GM23338 (cell line): ENCODE data around the gene HIPK1. TPM values are rescaled to one million over a fixed set of nuclear protein-coding genes. Genes with fewer than 3 reads are reported as not detected.

Experiments used
- ATAC-seq: fragments of 200-7000 bp; cut with Tn5 transposase; 3 replicates; pipeline ENCODE4 v1.9.1; 2020
- DNase-seq: peaks from one replicate; pipeline ENCODE4 v3.0.0-alpha.2; 2015; ENCODE audit warnings: low spot score
- H2AFZ ChIP-seq: fragments of 200-600 bp; sonication (generic); 2 replicates; pipeline ENCODE4 v1.8.0; 2016; ENCODE audit warnings: antibody characterized with exemption, mild to moderate bottlenecking, moderate library complexity
- H3F3A ChIP-seq: fragments of 200-600 bp; sonication (generic); replicated peaks from 2 replicates; pipeline ENCODE4 v1.8.0; 2017; ENCODE audit warnings: antibody characterized with exemption, mixed run types, low read depth
- H3K27ac ChIP-seq: fragments of 200-600 bp; sonication (generic); 2 replicates; pipeline ENCODE4 v1.6.1; 2016; ENCODE audit warnings: low read depth
- H3K27me3 ChIP-seq: fragments of 200-600 bp; sonication (generic); 2 replicates; pipeline ENCODE4 v1.8.0; 2016; ENCODE audit warnings: mild to moderate bottlenecking, mixed run types, moderate library complexity; ENCODE audit not compliant: insufficient read depth
- H3K36me3 ChIP-seq: fragments of 200-600 bp; sonication (generic); 2 replicates; pipeline ENCODE4 v1.8.0; 2016; ENCODE audit warnings: mild to moderate bottlenecking; ENCODE audit not compliant: insufficient read depth
- H3K4me1 ChIP-seq: fragments of 200-600 bp; sonication (generic); 2 replicates; pipeline ENCODE4 v1.8.0; 2016; ENCODE audit warnings: mild to moderate bottlenecking, moderate library complexity; ENCODE audit not compliant: insufficient read depth
- H3K4me2 ChIP-seq: fragments of 200-600 bp; sonication (generic); 2 replicates; pipeline ENCODE4 v1.7.1; 2017; ENCODE audit warnings: mixed run types
- H3K4me3 ChIP-seq: fragments of 200-600 bp; sonication (generic); 2 replicates; pipeline ENCODE4 v1.6.1; 2016; ENCODE audit warnings: mixed run types
- H3K79me2 ChIP-seq: fragments of 200-600 bp; sonication (generic); replicated peaks from 2 replicates; pipeline ENCODE4 v1.8.0; 2017; ENCODE audit warnings: mild to moderate bottlenecking; ENCODE audit not compliant: insufficient read depth
- H3K9me2 ChIP-seq: fragments of 200-600 bp; sonication (generic); 2 replicates; pipeline ENCODE4 v1.8.0; 2017; ENCODE audit not compliant: insufficient read depth
- H4K20me1 ChIP-seq: fragments of 200-600 bp; sonication (generic); replicated peaks from 2 replicates; pipeline ENCODE4 v1.8.0; 2017; ENCODE audit warnings: mild to moderate bottlenecking; ENCODE audit not compliant: insufficient read depth
- H3K27ac Mint-ChIP-seq: 2 replicates; pipeline ENCODE4 v1.8.0; 2020; ENCODE audit warnings: inconsistent platforms, mild to moderate bottlenecking, moderate library complexity, mixed read lengths
- H3K27me3 Mint-ChIP-seq: 3 replicates; pipeline ENCODE4 v1.8.0; 2022; ENCODE audit warnings: low read depth, mild to moderate bottlenecking, moderate library complexity, mixed read lengths, inconsistent platforms; ENCODE audit not compliant: insufficient read depth, poor library complexity
- H3K36me3 Mint-ChIP-seq: 3 replicates; pipeline ENCODE4 v1.8.0; 2021; ENCODE audit warnings: low read depth, mild to moderate bottlenecking, inconsistent platforms, moderate library complexity, mixed read lengths
- H3K4me1 Mint-ChIP-seq: 3 replicates; pipeline ENCODE4 v1.8.0; 2020; ENCODE audit warnings: mild to moderate bottlenecking, inconsistent platforms, mixed read lengths
- H3K4me3 Mint-ChIP-seq: 3 replicates; pipeline ENCODE4 v1.8.0; 2021; ENCODE audit warnings: moderate library complexity, mild to moderate bottlenecking, inconsistent platforms, mixed read lengths
- H3K9me3 Mint-ChIP-seq: 3 replicates; pipeline ENCODE4 v1.8.0; 2020; ENCODE audit warnings: moderate library complexity, mild to moderate bottlenecking, inconsistent platforms, mixed read lengths
- CREB1 ChIP-seq: fragments of 250-450 bp; sonication (Bioruptor Pico); IDR thresholded peaks from 2 replicates; pipeline ENCODE4 v1.5.0; 2020; ENCODE audit warnings: low read depth, mild to moderate bottlenecking, moderate library complexity
- EZH2phosphoT487 ChIP-seq: fragments of 200-600 bp; sonication (generic); IDR thresholded peaks from one replicate; pipeline ENCODE4 v1.8.1; 2018; ENCODE audit warnings: antibody characterized with exemption; ENCODE audit not compliant: unreplicated experiment
- JUNB ChIP-seq: IDR thresholded peaks from one replicate; pipeline ENCODE4 v1.6.1; 2016; ENCODE audit warnings: antibody characterized with exemption; ENCODE audit not compliant: unreplicated experiment
- NANOG ChIP-seq: IDR thresholded peaks from 2 replicates; pipeline ENCODE4 v1.6.1; 2016; ENCODE audit warnings: antibody characterized with exemption, borderline replicate concordance
- POLR2AphosphoS5 ChIP-seq: IDR thresholded peaks from 2 replicates; pipeline ENCODE4 v1.6.1; 2016; ENCODE audit warnings: antibody characterized with exemption, low read depth
- REST ChIP-seq: IDR thresholded peaks from one replicate; pipeline ENCODE4 v1.6.1; 2018; ENCODE audit warnings: antibody characterized with exemption; ENCODE audit not compliant: unreplicated experiment
- STAT1 ChIP-seq: IDR thresholded peaks from one replicate; pipeline ENCODE4 v1.6.1; 2016; ENCODE audit warnings: antibody characterized with exemption; ENCODE audit not compliant: unreplicated experiment
- ZNF114 ChIP-seq: fragments of 250-450 bp; sonication (Bioruptor Pico); IDR thresholded peaks from 2 replicates; pipeline ENCODE4 v1.5.0; 2020; ENCODE audit warnings: mild to moderate bottlenecking, moderate library complexity
- ZNF331 ChIP-seq: fragments of 250-450 bp; sonication (Bioruptor Pico); IDR thresholded peaks from 2 replicates; pipeline ENCODE4 v1.5.0; 2020; ENCODE audit warnings: low read depth, mild to moderate bottlenecking, moderate library complexity
- polyA plus RNA-seq: library from polyadenylated mRNA; unstranded; fragments of >200 nt; fragmentation: Nextera tagmentation; extraction: Ambion mirVana; gene quantifications from 2 replicates; pipeline ENCODE4 v1.2.1, GENCODE V29; 2016
- total RNA-seq: library from RNA; depleted of rRNA; stranded (reverse); fragments of >200 nt; shearing (Covaris generic); gene quantifications from 2 replicates; pipeline ENCODE4 v1.2.3, GENCODE V29; 2014
- TF ChIP-seq, protein P1 (sequence below): IDR thresholded peaks from 2 replicates; pipeline ENCODE4 v1.6.1; 2016; ENCODE audit warnings: antibody characterized with exemption
- TF ChIP-seq, protein P2 (sequence below): fragments of 250-450 bp; sonication (Bioruptor Pico); IDR thresholded peaks from 2 replicates; pipeline ENCODE4 v1.5.0; 2020; ENCODE audit warnings: mild to moderate bottlenecking, moderate library complexity
- TF ChIP-seq, protein P3 (sequence below), 2 experiments: fragments of 200-600 bp in 1 of 2; sonication (generic) in 1 of 2; conservative IDR thresholded peaks; 2 replicates each; pipeline versions ENCODE4 v1.5.1 to v1.6.1; 2016 to 2017; ENCODE audit warnings: antibody characterized with exemption in 2 of 2, low read depth in 2 of 2, mild to moderate bottlenecking in 2 of 2, moderate library complexity in 1 of 2

HIPK1 gene
- total and polyA plus RNA-seq, 2 experiments from 2014 or later, result 14.3 to 47.5 TPM

DNA sequence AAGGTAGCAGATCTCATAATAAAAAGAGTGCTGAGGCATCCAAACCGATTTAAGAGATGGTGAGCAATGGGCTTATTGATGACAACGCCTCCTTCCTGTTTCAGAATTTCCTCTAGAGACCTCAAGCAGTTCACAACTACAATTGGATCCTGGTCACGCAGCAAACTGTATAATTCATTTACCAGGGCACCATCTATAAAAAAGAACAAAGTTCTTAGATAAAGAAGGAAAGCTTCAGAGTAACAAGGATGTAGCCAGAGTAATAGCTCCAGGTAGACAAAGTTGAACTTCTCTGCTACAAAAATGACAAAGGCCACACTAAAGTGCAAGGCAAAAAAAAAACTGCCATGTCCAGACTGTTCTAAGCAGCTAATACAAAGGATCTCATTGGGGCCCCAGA, 27.9 kb upstream of the HIPK1 start:
- Histone ChIP-seq H3K36me3 (no peaks in the 10 kb centered on the region; the same call in 1 of the 2 replicates), H2AFZ (no peak overlapping the region), H3K27ac (no peak overlapping the region), H4K20me1 (no peaks in the 10 kb centered on the region), H3K27me3 (no peaks in the 10 kb centered on the region), H3K4me3 (no peak overlapping the region), H3K4me1 (peaks cover 9% of the 10 kb centered on the region; the same call in 1 of the 2 replicates), H3K9me2 (no peaks in the 10 kb centered on the region), H3K79me2 (peaks cover 6% of the 10 kb centered on the region; the same call in 1 of the 2 replicates), H3F3A (peaks cover 15% of the 10 kb centered on the region), H3K4me2 (no peak overlapping the region)
- peaks cover 14% of the 10 kb centered on the region for H3K36me3 Mint-ChIP-seq
- no peak overlapping the region for H3K27ac Mint-ChIP-seq
- no peak overlapping the region for H3K4me3 Mint-ChIP-seq
- peaks cover 8% of the 10 kb centered on the region for H3K4me1 Mint-ChIP-seq
- TF ChIP-seq, protein P1, sequence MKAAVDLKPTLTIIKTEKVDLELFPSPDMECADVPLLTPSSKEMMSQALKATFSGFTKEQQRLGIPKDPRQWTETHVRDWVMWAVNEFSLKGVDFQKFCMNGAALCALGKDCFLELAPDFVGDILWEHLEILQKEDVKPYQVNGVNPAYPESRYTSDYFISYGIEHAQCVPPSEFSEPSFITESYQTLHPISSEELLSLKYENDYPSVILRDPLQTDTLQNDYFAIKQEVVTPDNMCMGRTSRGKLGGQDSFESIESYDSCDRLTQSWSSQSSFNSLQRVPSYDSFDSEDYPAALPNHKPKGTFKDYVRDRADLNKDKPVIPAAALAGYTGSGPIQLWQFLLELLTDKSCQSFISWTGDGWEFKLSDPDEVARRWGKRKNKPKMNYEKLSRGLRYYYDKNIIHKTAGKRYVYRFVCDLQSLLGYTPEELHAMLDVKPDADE, result no peak
- no peak for TF ChIP-seq EZH2phosphoT487
- no peak for TF ChIP-seq POLR2AphosphoS5
- TF ChIP-seq ZNF114 (CRISPR knock-in tag), result no peak
- TF ChIP-seq ZNF331 (CRISPR knock-in tag), result no peak
- no peak for TF ChIP-seq JUNB
- TF ChIP-seq, protein P2, sequence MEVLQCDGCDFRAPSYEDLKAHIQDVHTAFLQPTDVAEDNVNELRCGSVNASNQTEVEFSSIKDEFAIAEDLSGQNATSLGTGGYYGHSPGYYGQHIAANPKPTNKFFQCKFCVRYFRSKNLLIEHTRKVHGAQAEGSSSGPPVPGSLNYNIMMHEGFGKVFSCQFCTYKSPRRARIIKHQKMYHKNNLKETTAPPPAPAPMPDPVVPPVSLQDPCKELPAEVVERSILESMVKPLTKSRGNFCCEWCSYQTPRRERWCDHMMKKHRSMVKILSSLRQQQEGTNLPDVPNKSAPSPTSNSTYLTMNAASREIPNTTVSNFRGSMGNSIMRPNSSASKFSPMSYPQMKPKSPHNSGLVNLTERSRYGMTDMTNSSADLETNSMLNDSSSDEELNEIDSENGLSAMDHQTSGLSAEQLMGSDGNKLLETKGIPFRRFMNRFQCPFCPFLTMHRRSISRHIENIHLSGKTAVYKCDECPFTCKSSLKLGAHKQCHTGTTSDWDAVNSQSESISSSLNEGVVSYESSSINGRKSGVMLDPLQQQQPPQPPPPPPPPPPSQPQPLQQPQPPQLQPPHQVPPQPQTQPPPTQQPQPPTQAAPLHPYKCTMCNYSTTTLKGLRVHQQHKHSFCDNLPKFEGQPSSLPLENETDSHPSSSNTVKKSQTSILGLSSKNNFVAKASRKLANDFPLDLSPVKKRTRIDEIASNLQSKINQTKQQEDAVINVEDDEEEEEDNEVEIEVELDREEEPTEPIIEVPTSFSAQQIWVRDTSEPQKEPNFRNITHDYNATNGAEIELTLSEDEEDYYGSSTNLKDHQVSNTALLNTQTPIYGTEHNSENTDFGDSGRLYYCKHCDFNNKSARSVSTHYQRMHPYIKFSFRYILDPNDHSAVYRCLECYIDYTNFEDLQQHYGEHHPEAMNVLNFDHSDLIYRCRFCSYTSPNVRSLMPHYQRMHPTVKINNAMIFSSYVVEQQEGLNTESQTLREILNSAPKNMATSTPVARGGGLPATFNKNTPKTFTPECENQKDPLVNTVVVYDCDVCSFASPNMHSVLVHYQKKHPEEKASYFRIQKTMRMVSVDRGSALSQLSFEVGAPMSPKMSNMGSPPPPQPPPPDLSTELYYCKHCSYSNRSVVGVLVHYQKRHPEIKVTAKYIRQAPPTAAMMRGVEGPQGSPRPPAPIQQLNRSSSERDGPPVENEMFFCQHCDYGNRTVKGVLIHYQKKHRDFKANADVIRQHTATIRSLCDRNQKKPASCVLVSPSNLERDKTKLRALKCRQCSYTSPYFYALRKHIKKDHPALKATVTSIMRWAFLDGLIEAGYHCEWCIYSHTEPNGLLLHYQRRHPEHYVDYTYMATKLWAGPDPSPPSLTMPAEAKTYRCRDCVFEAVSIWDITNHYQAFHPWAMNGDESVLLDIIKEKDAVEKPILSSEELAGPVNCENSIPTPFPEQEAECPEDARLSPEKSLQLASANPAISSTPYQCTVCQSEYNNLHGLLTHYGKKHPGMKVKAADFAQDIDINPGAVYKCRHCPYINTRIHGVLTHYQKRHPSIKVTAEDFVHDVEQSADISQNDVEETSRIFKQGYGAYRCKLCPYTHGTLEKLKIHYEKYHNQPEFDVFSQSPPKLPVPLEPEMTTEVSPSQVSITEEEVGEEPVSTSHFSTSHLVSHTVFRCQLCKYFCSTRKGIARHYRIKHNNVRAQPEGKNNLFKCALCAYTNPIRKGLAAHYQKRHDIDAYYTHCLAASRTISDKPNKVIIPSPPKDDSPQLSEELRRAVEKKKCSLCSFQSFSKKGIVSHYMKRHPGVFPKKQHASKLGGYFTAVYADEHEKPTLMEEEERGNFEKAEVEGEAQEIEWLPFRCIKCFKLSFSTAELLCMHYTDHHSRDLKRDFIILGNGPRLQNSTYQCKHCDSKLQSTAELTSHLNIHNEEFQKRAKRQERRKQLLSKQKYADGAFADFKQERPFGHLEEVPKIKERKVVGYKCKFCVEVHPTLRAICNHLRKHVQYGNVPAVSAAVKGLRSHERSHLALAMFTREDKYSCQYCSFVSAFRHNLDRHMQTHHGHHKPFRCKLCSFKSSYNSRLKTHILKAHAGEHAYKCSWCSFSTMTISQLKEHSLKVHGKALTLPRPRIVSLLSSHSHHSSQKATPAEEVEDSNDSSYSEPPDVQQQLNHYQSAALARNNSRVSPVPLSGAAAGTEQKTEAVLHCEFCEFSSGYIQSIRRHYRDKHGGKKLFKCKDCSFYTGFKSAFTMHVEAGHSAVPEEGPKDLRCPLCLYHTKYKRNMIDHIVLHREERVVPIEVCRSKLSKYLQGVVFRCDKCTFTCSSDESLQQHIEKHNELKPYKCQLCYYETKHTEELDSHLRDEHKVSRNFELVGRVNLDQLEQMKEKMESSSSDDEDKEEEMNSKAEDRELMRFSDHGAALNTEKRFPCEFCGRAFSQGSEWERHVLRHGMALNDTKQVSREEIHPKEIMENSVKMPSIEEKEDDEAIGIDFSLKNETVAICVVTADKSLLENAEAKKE (CRISPR knock-in tag), result no peak
- TF ChIP-seq REST, result no peak
- TF ChIP-seq, protein P3, sequence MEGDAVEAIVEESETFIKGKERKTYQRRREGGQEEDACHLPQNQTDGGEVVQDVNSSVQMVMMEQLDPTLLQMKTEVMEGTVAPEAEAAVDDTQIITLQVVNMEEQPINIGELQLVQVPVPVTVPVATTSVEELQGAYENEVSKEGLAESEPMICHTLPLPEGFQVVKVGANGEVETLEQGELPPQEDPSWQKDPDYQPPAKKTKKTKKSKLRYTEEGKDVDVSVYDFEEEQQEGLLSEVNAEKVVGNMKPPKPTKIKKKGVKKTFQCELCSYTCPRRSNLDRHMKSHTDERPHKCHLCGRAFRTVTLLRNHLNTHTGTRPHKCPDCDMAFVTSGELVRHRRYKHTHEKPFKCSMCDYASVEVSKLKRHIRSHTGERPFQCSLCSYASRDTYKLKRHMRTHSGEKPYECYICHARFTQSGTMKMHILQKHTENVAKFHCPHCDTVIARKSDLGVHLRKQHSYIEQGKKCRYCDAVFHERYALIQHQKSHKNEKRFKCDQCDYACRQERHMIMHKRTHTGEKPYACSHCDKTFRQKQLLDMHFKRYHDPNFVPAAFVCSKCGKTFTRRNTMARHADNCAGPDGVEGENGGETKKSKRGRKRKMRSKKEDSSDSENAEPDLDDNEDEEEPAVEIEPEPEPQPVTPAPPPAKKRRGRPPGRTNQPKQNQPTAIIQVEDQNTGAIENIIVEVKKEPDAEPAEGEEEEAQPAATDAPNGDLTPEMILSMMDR (conservative IDR thresholded peaks at IDR 0.05; ENCODE audit: low read depth in 2 of 2), result no peak
- TF ChIP-seq CREB1 (CRISPR knock-in tag), result no peak
- TF ChIP-seq STAT1, result no peak
- TF ChIP-seq NANOG, result no peak
- DNase-seq, result no peak
- no peaks in the 10 kb centered on the region for H3K9me3 Mint-ChIP-seq
- ATAC-seq, result no peak
- H3K27me3 Mint-ChIP-seq, result peaks cover 8% of the 10 kb centered on the region
